Measurements from ENCODE around the gene SUV39H1. TPM values are rescaled to one million over a fixed set of nuclear protein-coding genes. Genes with fewer than 3 reads are reported as not detected.
"Not testable (repeated sequence)": the region's sequence is repeated elsewhere in the genome, so short reads cannot be mapped to it uniquely, and the experiment has no call there.

SUV39H1 gene
- total and polyA plus RNA-seq, 9 of the 15 experiments (the other 6 are each of a cell fraction or from before 2014, with no cell fraction given) = 4.7 to 34.7 (median 17.9) TPM

- H3K27me3 ChIP-seq (ENCODE audit: control insufficient read depth in 2 of 2, insufficient read depth in 2 of 2, low read length in 2 of 2); H3K36me3 ChIP-seq (ENCODE audit: control insufficient read depth, insufficient read depth, low read length); H2AFZ ChIP-seq (ENCODE audit: low read depth, low read length); in situ Hi-C loops (cut with MboI); ATAC-seq; H3K9me1 ChIP-seq (ENCODE audit: control insufficient read depth, insufficient read depth, low read length); H3K4me3 ChIP-seq; H4K20me1 ChIP-seq (replicated peaks; ENCODE audit: control insufficient read depth, insufficient read depth, low read length); DNase-seq (ENCODE audit: extremely low read depth in 1 of 4, low spot score in 3 of 4); H3K27ac ChIP-seq (ENCODE audit: extremely low read depth, low read depth, low read length); POLR2A ChIA-PET; CTCF ChIA-PET (ENCODE audit: low intra/inter-chr PET ratio); FAIRE-seq; H3K9ac ChIP-seq (ENCODE audit: insufficient read depth in 1 of 2, low read depth in 2 of 2, low read length in 2 of 2); BruUV-seq (replicated peaks); intact Hi-C loops (cut with micrococcal nuclease); H3K9me3 ChIP-seq (replicated peaks; ENCODE audit: control insufficient read depth, insufficient read depth, low read depth, low read length); H3K4me2 ChIP-seq (ENCODE audit: insufficient read depth, low read length); H3K79me2 ChIP-seq (ENCODE audit: control insufficient read depth, insufficient read depth, low read length): not testable (repeated sequence)
- WGBS (ENCODE audit: insufficient coverage, low coverage, missing lambda C conversion rate) = 81% methylated on average over 6 of the region's 12 CpGs
- peaks cover 23 to 24% of the 10 kb centered on the region in 2 experiments; a peak in 4 of 5 replicates for H3K4me1 ChIP-seq (replicated peaks in 1 of 2; ENCODE audit: control insufficient read depth in 2 of 2, insufficient read depth in 2 of 2, low read length in 2 of 2)
Observed at GRCh38 chrX:48682795-48683194, 13.7 kb upstream of the SUV39H1 start.

- no peak for FAIRE-seq
- Histone ChIP-seq H2AFZ (ENCODE audit: low read depth, low read length) (peak within 1 kb of the TSS; percentile 47), H3K9ac (ENCODE audit: insufficient read depth in 1 of 2, low read depth in 2 of 2, low read length in 2 of 2) (peak within 1 kb of the TSS; percentile 7 to 80; a peak in 2 of 4 replicates), H3K27ac (ENCODE audit: extremely low read depth, low read depth, low read length) (peak within 1 kb of the TSS; percentile 35; the same call in 1 of the 3 replicates), H4K20me1 (replicated peaks; ENCODE audit: control insufficient read depth, insufficient read depth, low read length) (no peaks in the 10 kb centered on the region), H3K79me2 (ENCODE audit: control insufficient read depth, insufficient read depth, low read length) (no peaks in the 10 kb centered on the region; the same call in 2 of the 3 replicates), H3K4me2 (ENCODE audit: insufficient read depth, low read length) (peak within 1 kb of the TSS; percentile 49), H3K4me3 (peak within 1 kb of the TSS; percentile 31), H3K9me3 (replicated peaks; ENCODE audit: control insufficient read depth, insufficient read depth, low read depth, low read length) (no peaks in the 10 kb centered on the region), H3K27me3 (ENCODE audit: control insufficient read depth in 2 of 2, insufficient read depth in 2 of 2, low read length in 2 of 2) (no peaks in the 10 kb centered on the region), H3K4me1 (replicated peaks in 1 of 2; ENCODE audit: control insufficient read depth in 2 of 2, insufficient read depth in 2 of 2, low read length in 2 of 2) (peaks cover 17 to 20% of the 10 kb centered on the region in 2 experiments; a peak in 4 of 5 replicates), H3K9me1 (ENCODE audit: control insufficient read depth, insufficient read depth, low read length) (no peaks in the 10 kb centered on the region), H3K36me3 (ENCODE audit: control insufficient read depth, insufficient read depth, low read length) (no peaks in the 10 kb centered on the region)
- ChIA-PET CTCF (ENCODE audit: low intra/inter-chr PET ratio) (no interaction called here), POLR2A (interaction anchor here (0.6 kb wide), 1 partner anchor 521 kb away, joined by 3 read pairs; no protein-coding TSS in a partner anchor)
- DNase-seq (ENCODE audit: extremely low read depth in 1 of 4, low spot score in 3 of 4) = no peak
- peak; percentile 38; the same call in 2 of the 3 replicates for ATAC-seq
- in situ Hi-C loops (cut with MboI) (no loop called here), intact Hi-C loops (cut with micrococcal nuclease) (no loop called here)
- BruUV-seq (replicated peaks) = no TSS peak
- 48% methylated on average over 9 of the region's 13 CpGs for WGBS (ENCODE audit: insufficient coverage, low coverage, missing lambda C conversion rate)
- TF ChIP-seq HDAC1 (IDR thresholded peaks at IDR 0.05) (no peak), ZNF239 (CRISPR knock-in tag; IDR thresholded peaks at IDR 0.05) (no peak), PHF8 (IDR thresholded peaks at IDR 0.05; ENCODE audit: borderline replicate concordance, low read length) (peak; percentile 33; the same call in 1 of the 2 replicates), SMARCE1 (IDR thresholded peaks at IDR 0.05) (no peak), ZBTB11 (CRISPR knock-in tag; IDR thresholded peaks at IDR 0.05) (peak in 2 of 3 experiments; percentile 70 to 88; a peak in 4 of 6 replicates)
Observed at GRCh38 chrX:48683411-48683982, 13.0 kb upstream of the SUV39H1 start, which contains the start of gene WAS. TSS of gene WAS (plus strand) at chrX:48683799. CDS start at chrX:48683854, 55 bp downstream.

Data from K562 (cell line).